ENCODE measurements around the gene SF3B1.
"Not testable (repeated sequence)": the region's sequence is repeated elsewhere in the genome, so short reads cannot be mapped to it uniquely, and the experiment has no call there.

SF3B1 gene

DNA sequence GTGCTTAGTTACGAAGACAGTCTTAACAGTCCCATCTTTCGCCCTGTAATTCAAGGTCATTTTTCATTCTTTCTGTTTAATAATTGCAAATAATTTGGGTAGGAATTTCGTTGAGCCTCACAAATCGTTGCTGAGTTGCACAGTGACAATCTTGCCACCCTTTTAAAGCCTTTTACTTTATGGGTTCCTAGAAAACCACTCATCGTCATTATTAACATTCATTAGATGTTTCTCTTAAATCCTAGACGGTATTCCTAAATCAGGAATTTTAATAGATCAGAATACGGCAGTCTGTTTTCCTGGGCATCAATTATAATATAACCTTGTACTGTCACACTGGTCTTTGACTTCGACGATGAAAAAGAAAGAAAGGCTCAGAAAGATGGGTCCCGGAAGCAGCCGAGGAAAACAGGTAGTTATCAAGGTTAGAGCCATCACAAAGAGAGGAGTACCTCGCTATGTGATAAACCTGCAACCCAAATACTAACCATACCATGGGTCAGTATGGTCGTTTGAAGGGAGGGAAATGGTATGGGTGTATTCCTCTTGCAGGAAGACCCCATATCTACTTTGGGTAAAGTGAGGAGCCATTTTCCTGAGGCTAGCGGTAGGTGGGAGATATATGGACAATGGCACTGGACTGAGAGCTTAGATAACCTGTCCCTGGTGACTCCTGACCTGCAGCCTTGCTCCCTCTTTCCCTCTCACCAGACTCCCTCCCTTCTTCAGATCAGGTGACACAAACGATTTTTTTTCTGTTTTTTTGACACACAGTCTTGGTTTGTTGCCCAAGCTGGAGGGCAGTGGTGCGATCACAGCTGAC is 981 bp upstream of the SF3B1 start:
- no peak for DNase-seq

- DNase-seq: no peak
Measured at GRCh38 chr2:197433780-197434438, 919 bp downstream of the SF3B1 start.

DNA sequence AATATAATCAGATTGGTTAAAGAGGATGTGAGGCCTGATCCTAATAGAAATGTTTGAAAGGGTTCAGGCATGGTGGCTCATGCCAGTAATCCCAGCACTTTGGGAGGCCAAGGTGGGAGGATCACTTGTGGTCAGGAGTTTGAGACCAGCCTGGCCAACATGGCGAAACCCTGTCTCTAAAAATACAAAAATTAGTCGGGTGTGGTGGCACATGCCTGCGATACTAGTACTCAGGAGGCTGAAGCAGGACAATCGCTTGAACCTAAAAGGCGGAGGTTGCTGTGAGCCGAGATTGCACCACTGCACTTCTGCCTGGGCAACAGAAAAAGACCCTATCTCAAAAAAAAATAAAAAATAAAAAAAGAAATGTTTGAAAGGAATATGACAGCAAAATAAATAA is 2.3 kb downstream of the SF3B1 start:
- DNase-seq: not testable (repeated sequence)

- DNase-seq: no peak
Measured at GRCh38 chr2:197431858-197432257, 3.0 kb downstream of the SF3B1 start.

GRCh38 chr2:197427986-197428385 is 6.8 kb downstream of the SF3B1 start:
- DNase-seq: no peak

GRCh38 chr2:197426723-197427603 is 7.9 kb downstream of the SF3B1 start:
- no peak for DNase-seq

GRCh38 chr2:197425550-197425949 is 9.3 kb downstream of the SF3B1 start:
- no peak for DNase-seq

GRCh38 chr2:197423307-197423706 is 11.5 kb downstream of the SF3B1 start:
- DNase-seq: no peak

- no peak for DNase-seq
Measured at GRCh38 chr2:197419438-197419837, 15.4 kb downstream of the SF3B1 start.

DNA sequence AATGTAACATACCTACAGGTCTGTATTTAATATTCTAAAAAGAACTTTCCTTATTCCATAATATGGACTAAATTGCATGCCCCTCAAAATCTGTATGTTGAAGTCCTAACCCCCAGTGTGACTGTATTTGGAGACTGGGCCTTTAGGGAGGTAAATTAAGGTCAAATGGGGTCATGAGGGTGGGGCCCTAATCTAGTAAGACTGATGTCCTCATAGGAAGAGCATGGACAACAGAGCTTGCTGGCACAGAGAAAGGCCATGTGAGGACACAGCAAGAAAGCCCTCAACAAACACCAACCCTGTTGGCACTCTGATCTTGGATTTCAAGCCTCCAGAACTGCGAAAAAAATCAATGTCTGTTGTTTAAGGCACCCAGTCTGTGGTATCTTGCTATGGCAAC is 18.6 kb downstream of the SF3B1 start:
- DNase-seq: no peak

DNA sequence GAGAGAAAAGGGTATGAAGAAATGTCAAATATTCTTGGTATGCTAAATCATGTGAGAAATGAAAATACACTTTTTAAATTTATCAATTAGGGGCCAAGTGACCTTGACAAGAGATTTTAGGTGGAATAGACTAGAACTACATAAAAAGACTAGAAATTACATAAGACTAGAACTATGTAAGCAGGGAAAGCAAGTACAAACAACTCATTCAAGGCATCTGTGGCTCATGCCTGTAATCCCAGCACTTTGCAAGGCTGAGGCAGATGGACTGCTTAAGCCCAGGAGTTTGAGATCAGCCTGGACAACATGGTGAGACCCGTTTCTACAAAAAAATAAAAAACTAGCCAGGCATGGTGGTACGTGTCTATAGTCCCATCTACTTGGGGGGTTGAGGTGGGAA is 20.3 kb downstream of the SF3B1 start:
- DNase-seq: no peak

DNA sequence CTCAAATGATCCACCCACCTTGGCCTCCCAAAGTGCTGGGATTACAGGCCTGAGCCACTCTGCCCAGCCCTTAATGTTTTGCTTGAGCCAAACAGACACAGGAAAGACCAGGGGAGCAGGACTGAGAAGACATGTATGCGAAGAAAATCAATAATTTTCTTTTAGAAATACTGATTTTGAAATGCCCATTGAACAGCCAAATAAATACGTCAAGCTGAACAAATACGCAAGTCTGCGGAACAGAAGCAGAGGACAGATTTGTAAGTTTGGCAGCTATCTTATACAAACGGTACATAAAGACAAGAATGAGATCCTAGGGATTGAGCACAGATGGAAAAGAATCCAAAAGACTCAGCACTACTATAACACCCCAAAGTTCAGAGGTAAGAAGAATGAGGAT is 20.8 kb downstream of the SF3B1 start:
- no peak for DNase-seq

DNA sequence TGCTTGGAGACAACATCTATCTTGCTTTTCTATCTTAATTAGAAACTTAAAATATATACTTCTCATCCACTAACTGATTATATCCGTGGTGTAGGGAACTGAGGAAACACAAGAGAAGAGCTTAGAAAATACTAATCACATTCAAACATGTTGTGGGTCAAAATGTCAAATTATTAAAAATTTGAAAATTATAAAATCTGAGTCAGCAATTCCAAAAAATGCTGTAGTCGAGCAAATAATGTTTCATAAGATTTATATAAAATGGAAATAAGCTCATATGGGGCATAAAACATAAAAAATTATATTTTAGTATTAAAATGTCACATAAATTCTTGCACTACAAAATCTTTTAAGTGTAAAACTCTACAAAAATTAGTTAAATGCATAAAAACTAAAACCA is 29.2 kb downstream of the SF3B1 start:
- DNase-seq: no peak

GRCh38 chr2:197399887-197400540 is 34.8 kb downstream of the SF3B1 start:
- DNase-seq: no peak

DNA sequence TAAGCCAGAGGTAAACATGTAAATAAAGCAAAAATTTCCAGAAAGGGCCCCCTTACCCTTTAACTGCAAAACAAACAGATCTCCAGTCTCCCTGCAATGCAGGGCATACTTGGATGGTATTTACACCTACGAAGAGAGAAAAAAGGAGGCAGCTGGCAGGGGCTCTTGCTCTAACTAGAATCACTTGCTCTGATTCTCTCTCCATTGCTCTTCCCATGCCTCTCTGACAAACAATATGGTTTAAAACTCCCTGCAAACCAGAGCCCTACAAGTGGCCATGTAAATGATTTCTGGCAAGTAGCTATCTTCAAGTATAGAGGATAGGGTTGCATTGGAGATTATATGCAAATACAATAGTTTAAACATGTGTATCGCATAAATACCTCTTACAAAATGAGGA is 35.9 kb downstream of the SF3B1 start:
- DNase-seq: no peak

- no peak for DNase-seq
Measured at GRCh38 chr2:197391220-197391717, 43.6 kb downstream of the SF3B1 start.

- no peak for DNase-seq
Measured at GRCh38 chr2:197388866-197389587, 45.8 kb downstream of the SF3B1 start.

DNA sequence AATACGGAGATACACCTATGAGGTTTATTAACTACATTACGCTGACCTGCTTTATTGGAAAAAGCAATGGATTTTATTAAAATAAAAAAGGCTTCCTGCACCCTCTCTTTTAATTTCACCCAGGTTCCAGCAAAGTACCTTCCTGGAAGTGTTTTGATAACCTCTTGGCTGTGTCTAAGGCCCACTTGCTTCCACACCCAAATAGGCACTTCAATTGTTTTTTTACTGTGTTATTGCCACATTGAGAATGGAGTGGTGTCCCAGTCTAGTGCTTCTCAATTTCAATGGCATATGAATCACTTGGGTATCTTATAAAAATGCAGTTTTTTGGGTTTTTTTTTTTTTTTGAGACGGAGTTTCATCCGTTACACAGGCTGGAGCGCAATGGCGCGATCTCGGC is 47.6 kb downstream of the SF3B1 start:
- DNase-seq: no peak

DNA sequence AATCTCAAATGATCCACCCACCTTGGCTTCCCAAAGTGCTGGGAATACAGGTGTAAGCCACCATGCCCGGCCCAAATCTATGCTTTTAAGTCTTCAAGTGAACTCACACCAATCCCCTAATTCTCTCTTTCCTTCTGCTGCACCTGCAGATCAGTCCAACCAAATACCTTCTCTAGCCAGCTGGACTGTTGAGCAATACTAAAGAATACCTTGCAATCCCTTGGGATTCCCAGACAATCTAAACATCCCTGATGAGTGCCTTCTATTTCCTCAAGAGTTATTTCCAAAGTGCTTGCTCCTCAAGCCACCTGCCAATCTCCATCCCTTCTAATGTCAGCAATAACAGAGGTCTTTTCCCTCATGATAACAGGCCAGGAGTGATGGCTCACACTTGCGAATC is 48.6 kb downstream of the SF3B1 start:
- DNase-seq: no peak

DNA sequence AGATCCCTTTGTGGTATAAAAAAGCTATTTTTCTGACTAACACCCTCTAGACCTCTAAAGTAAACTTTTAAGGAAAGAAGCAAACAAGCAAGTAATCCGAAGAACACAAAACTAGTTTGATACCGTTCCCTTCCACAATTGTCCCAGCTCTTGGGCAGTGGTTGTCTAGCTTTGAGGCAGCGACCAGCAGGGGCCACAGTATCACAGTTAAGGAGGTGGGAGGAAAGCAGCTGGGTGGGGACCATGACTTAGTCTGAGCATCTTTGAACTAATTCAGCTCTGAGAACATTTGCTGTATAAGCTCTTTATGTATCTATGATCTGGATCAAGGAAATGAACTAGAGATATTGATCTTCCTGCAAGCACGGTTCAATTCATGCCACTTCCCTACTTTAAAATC is 51.0 kb downstream of the SF3B1 start:
- no peak for DNase-seq

DNA sequence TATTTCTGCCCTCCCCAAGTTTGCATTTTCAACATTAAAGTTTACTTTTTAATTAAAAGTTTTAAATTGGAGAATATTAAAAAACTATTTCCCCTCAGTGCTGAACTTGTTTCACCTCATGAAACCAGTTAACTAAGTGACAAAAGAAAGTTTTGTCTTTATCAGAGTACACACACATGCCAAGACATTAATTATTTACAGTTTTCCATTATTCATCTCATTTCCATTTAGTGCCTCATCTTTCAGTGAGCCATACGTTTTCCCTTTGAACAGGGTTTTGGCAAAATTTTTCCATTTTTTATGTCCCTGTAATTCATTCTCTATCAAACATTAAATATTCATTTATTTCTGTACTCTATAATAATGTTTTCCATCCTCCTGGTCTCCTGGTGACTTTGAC is 53.2 kb downstream of the SF3B1 start:
- no peak for DNase-seq

GRCh38 chr2:197379918-197380309 is 54.9 kb downstream of the SF3B1 start:
- not testable (repeated sequence) for DNase-seq

Measured in activated effector memory CD4-positive, alpha-beta T cell treated with anti-CD3 and anti-CD28 coated beads, Interleukin-2, amount 50 U/mL, for 16 hours (primary cell).